Breast epithelium (tissue), 4 donors: ENCODE results near the gene RYR1. TPM values are rescaled to one million over a fixed set of nuclear protein-coding genes. Genes with fewer than 3 reads are reported as not detected.

ENCODE experiments used
- DNase-seq, 2 donors: peaks; one replicate each; pipeline ENCODE4 v3.0.0-alpha.2; 2019; ENCODE audit warnings: low spot score in 2 of 2
- H3K27ac ChIP-seq, 2 donors: fragments of 200-600 bp; sonication (generic) in 1 of 2; one replicate each; pipeline ENCODE4 v1.5.1; 2016 to 2019; ENCODE audit warnings: mild to moderate bottlenecking in 1 of 2
- H3K27me3 ChIP-seq, 2 donors: fragments of 200-600 bp; sonication (generic) in 1 of 2; one replicate each; pipeline versions ENCODE4 v1.5.1 to v1.6.0; 2017 to 2019; ENCODE audit warnings: control low read depth in 1 of 2, mild to moderate bottlenecking in 1 of 2
- H3K36me3 ChIP-seq: fragments of 200-600 bp; one replicate; pipeline ENCODE4 v1.5.1; 2019
- H3K4me1 ChIP-seq, 2 donors: fragments of 200-600 bp; sonication (generic); one replicate each; pipeline ENCODE4 v1.5.1; 2016 to 2019; ENCODE audit warnings: control low read depth in 1 of 2
- H3K4me3 ChIP-seq, 3 donors: fragments of 200-600 bp; sonication (generic); 1 replicate in 2 of 3; 2 replicates in 1 of 3; pipeline ENCODE4 v1.5.1; 2016 to 2019; ENCODE audit warnings: mild to moderate bottlenecking in 3 of 3, moderate library complexity in 2 of 3
- H3K9me3 ChIP-seq, 2 donors: fragments of 200-600 bp; sonication (generic) in 1 of 2; one replicate each; pipeline ENCODE4 v1.5.1; 2016 to 2019; ENCODE audit warnings: control low read depth in 1 of 2
- POLR2A ChIP-seq: fragments of 450-650 bp; IDR thresholded peaks from one replicate; pipeline ENCODE4 v1.6.1; 2016; ENCODE audit warnings: antibody characterized with exemption, mild to moderate bottlenecking, moderate library complexity
- POLR2AphosphoS5 ChIP-seq, 3 donors: sonication (generic); formaldehyde crosslinking; IDR thresholded peaks; one replicate each; pipeline ENCODE4 v1.6.1; 2017; ENCODE audit warnings: antibody characterized with exemption in 3 of 3
- intact Hi-C: fragments of 100-400 bp; cut with DNase I; formaldehyde crosslinking; loops from one replicate; pipeline ENCODE4 v1.15.1; 2023; ENCODE audit warnings: low total_unique reads
- total RNA-seq, 3 donors: library from RNA; depleted of rRNA; stranded (reverse); fragments of >200 nt; gene quantifications; one replicate each; pipeline ENCODE4 v1.1.0, GENCODE V29; 2016
- TF ChIP-seq, protein P1 (sequence below), 3 donors: fragments of 450-650 bp; IDR thresholded peaks; one replicate each; pipeline ENCODE4 v1.5.1; 2016 to 2017; ENCODE audit warnings: antibody characterized with exemption in 3 of 3, mild to moderate bottlenecking in 3 of 3, moderate library complexity in 3 of 3

The RYR1 gene
- total RNA-seq, 3 donors from 2014 or later: 1.3 to 6.7 (median 3.5) TPM

DNA sequence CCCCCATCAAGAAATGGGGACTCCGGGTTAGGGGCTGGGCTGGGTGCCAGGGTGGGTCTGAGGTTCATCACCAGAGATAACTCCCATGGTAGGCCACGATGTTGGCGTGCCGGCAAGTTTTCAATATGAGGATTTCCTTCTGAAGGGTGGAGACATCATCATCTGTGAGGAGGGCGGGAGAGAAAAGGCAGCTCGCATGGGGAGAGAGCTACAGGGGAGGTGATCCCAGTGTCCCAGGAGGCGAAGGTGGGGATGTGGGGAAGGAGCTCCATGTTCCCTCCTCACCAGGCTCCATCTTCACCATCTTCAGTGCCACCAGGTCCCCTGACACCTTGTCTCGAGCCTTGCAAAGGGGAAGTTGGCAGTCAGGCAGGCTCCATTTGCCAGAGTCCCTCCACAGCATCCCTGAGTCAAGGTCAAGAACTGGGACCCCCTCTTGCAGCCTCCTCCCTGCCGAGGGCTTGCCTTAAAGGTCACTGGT lies 183.8 kb downstream of the RYR1 start:
- no peaks in the 10 kb centered on the region for H3K9me3 ChIP-seq
- H3K27ac ChIP-seq: no peak overlapping the region
- H3K4me3 ChIP-seq: peak overlapping the region; percentile 87 to 98 (median 93)
- no peak for TF ChIP-seq POLR2AphosphoS5 (IDR thresholded peaks at IDR 0.05)
- no peak for TF ChIP-seq POLR2A
- TF ChIP-seq, protein P1, sequence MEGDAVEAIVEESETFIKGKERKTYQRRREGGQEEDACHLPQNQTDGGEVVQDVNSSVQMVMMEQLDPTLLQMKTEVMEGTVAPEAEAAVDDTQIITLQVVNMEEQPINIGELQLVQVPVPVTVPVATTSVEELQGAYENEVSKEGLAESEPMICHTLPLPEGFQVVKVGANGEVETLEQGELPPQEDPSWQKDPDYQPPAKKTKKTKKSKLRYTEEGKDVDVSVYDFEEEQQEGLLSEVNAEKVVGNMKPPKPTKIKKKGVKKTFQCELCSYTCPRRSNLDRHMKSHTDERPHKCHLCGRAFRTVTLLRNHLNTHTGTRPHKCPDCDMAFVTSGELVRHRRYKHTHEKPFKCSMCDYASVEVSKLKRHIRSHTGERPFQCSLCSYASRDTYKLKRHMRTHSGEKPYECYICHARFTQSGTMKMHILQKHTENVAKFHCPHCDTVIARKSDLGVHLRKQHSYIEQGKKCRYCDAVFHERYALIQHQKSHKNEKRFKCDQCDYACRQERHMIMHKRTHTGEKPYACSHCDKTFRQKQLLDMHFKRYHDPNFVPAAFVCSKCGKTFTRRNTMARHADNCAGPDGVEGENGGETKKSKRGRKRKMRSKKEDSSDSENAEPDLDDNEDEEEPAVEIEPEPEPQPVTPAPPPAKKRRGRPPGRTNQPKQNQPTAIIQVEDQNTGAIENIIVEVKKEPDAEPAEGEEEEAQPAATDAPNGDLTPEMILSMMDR (IDR thresholded peaks at IDR 0.05): no peak
- no peaks in the 10 kb centered on the region for H3K36me3 ChIP-seq
- intact Hi-C loops: no loop called here
- H3K4me1 ChIP-seq: peaks cover 4 to 9% of the 10 kb centered on the region in 2 donors
- H3K27me3 ChIP-seq: no peaks in the 10 kb centered on the region
- DNase-seq: no peak

DNA sequence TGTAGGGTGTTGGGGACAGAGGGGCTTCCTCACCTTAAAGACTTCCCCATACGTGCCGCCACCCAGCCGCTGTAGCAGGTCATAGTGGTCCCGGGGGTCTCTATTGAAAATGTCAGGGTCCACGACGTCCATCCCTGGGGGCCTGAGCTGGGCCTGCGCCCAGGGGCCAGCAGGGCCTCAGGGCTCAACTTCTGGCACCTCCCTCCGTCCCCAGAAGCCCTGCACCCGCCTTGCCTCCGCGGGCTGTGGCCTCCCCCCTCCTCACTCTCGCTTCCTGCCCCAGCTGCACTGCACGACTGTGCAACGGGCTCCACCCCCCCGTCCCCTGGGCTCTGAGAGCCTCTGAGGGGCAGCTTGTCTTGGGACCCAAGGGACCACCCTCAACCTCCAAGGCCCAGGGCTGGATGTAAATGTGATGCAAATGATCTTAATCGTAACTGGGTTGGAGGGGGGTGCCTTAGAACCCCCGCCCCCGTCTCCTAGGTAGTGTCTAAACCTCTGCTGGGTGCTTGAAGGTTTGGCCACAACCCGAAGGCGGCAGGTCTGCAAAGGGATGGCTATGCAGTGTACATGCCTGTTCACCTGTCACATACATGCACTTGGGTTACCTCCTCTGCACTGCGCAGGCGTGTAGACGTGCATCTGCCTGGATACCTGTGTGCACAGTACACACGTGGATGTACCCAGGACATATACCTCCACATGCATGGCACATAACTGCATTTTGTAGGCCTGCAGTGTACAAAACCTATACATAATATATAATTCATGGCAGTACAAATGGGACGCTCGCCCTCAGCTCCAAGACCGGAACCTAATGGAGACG lies 184.5 kb downstream of the RYR1 start, which contains the start of gene MAP4K1:
TSS of gene MAP4K1 (minus strand) at position 190 of the 826 bp plus-strand sequence. CDS start at position 132, 58 bp downstream.
- H3K9me3 ChIP-seq: no peaks in the 10 kb centered on the region
- peaks cover 4 to 9% of the 10 kb centered on the region in 2 donors for H3K4me1 ChIP-seq
- intact Hi-C loops: no loop called here
- H3K4me3 ChIP-seq: peak within 1 kb of the TSS; percentile 87 to 98 (median 93)
- peak within 1 kb of the TSS; percentile 88 to 90 for H3K27ac ChIP-seq
- H3K36me3 ChIP-seq: no peaks in the 10 kb centered on the region
- no peaks in the 10 kb centered on the region for H3K27me3 ChIP-seq
- no peak for TF ChIP-seq POLR2AphosphoS5 (IDR thresholded peaks at IDR 0.05)
- TF ChIP-seq, protein P1 (IDR thresholded peaks at IDR 0.05): no peak
- DNase-seq: no peak

DNA sequence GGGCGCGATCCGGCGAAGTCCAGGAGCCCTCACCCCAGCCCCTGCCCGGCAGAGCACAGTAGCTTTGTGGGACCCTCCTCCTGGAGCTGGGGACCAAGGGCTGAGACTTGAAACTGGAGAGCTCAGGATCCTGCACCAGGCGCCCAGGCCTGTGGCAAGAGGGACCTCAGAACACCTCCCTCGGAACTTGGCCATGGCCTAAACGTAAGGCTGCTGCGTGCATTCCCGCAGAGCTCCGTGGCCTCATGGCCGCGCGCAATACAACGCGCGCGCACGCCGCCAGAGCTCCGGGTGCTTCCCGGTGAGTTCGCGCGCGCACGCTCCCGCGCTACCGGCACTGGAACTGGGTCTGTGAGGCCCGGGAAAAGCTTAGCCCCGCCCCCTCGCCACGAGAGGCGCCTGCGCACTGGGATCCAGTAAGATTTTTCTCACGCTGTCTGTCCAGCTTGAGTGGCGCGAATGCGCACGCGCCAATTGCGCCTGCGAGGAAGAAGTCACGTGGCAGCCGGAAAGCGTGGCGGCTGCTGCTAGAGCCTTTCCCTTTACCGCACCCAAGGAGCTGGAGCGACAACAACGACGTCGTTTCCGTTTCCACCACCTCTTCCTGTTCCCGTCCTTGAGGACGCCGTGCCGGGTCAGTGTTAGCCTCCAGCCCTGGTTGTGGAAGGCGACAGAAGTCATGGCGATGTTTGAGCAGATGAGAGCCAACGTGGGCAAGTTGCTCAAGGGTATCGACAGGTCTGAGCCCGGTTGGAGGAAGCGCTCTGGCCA lies 185.3 kb downstream of the RYR1 start, which contains the start of gene EIF3K:
TSS of gene EIF3K (plus strand) at position 599 of the 771 bp plus-strand sequence. CDS start at position 680, 81 bp downstream.
- peak; percentile 99 for DNase-seq
- Histone ChIP-seq H3K27me3 (no peaks in the 10 kb centered on the region), H3K36me3 (no peaks in the 10 kb centered on the region), H3K4me1 (peaks cover 4 to 9% of the 10 kb centered on the region in 2 donors), H3K4me3 (peak within 1 kb of the TSS; percentile 87 to 98 (median 93)), H3K9me3 (no peaks in the 10 kb centered on the region), H3K27ac (peak within 1 kb of the TSS; percentile 88 to 90)
- TF ChIP-seq POLR2A: peak; percentile 12
- TF ChIP-seq, protein P1 (IDR thresholded peaks at IDR 0.05): no peak
- peak; percentile 69 to 89 (median 89) for TF ChIP-seq POLR2AphosphoS5 (IDR thresholded peaks at IDR 0.05)
- intact Hi-C loops: no loop called here

DNA sequence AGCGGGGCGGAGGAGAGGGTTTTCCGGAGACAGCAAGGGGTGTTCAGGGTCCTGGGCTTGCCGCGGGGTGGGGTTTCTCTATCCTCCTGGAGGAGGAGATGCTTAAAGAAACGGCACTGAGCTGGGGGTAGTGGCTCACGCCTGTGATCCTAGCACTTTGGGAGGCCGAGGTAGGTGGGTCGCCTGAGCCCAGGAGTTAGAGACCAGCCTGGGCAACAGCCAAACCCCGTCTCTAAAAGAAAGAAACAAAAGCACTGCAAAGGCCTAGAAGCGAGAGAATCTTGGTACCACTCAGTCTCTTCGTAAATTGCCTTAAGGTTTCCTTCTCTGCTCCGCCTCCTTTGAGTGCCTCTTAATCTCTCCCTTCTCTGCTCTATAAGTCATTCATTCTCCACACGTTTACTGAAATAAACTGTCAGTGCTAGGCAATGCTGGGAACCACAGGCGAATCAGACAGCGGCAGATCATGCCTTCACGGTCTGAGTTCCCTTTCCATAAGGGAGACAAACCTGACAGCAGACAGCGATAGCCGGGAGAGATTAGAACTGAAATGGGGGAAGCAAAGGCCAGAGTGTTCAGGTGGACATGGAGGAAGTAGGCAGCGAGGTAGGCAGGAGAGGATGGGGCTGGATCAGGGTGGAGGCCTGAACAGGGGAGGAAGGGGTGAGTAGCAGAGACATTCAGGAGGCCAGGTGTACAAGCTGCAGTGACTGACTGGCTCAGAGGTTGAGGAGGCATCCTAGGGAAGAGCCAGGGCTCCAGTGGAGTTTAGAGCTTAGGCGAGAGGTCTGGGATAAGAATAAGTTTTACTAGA lies 186.1 kb downstream of the RYR1 start:
- TF ChIP-seq, protein P1 (IDR thresholded peaks at IDR 0.05): no peak
- TF ChIP-seq POLR2A (no peak), POLR2AphosphoS5 (IDR thresholded peaks at IDR 0.05) (no peak)
- H3K27ac ChIP-seq: peak overlapping the region; percentile 88 to 90
- intact Hi-C loops: no loop called here
- no peaks in the 10 kb centered on the region for H3K36me3 ChIP-seq
- DNase-seq: no peak
- H3K4me3 ChIP-seq: peak overlapping the region; percentile 87 to 98 (median 93)
- H3K27me3 ChIP-seq: no peaks in the 10 kb centered on the region
- H3K4me1 ChIP-seq: peaks cover 4 to 9% of the 10 kb centered on the region in 2 donors
- no peaks in the 10 kb centered on the region for H3K9me3 ChIP-seq
